ENCODE results near the gene HNRNPH3. TPM values are rescaled to one million over a fixed set of nuclear protein-coding genes. Genes with fewer than 3 reads are reported as not detected.
A peak's percentile ranks its signal among the peaks of the same experiment; 100 is the strongest.

HNRNPH3 gene
- total RNA-seq, 8 experiments from 2014 or later, result 43.5 to 183 (median 120) TPM

GRCh38 chr10:68333440-68334431 is 1.9 kb downstream of the HNRNPH3 start:
- no peak for ATAC-seq (replicated peaks in 6 of 8)
- peaks cover 11 to 37% of the 10 kb centered on the region in 2 donors for H3K4me1 ChIP-seq (replicated peaks in 1 of 2)
- H3K4me3 ChIP-seq, result peak overlapping the region; percentile 76 to 93 (median 81)
- in situ Hi-C loops (cut with MboI; ENCODE audit: low pct_unique_long_range_greater_than_20kb in 2 of 9, low sequenced_read_pairs in 9 of 9, unreplicated experiment in 9 of 9), result loop anchor here in 2 of 9 experiments (25.0 kb wide), 1 partner anchor 471 kb away; no protein-coding TSS in a partner anchor
- H3K27ac ChIP-seq, result no peak overlapping the region
- WGBS, 10 experiments, result 0 to 10% (median 1%) methylated on average over 2 to 10 of the region's 10 CpGs

- H3K27ac ChIP-seq, result no peak overlapping the region
- in situ Hi-C loops (cut with MboI; ENCODE audit: low pct_unique_long_range_greater_than_20kb in 2 of 9, low sequenced_read_pairs in 9 of 9, unreplicated experiment in 9 of 9), result loop anchor here in 2 of 9 experiments (25.0 kb wide), 1 partner anchor 473 kb away; no protein-coding TSS in a partner anchor
- peaks cover 9 to 36% of the 10 kb centered on the region in 2 donors for H3K4me1 ChIP-seq (replicated peaks in 1 of 2)
- H3K4me3 ChIP-seq, result peak overlapping the region; percentile 76 to 93 (median 81)
- ATAC-seq (replicated peaks in 6 of 8), result no peak
- WGBS, 10 experiments, result 1 to 50% (median 19%) methylated on average over 2 to 8 of the region's 8 CpGs
Observed at GRCh38 chr10:68334672-68335467, 3.0 kb downstream of the HNRNPH3 start.

- 65 to 100% (median 85%) methylated on average over 2 to 7 of the region's 7 CpGs for WGBS, 10 experiments
- ATAC-seq (replicated peaks in 6 of 8), result no peak
- H3K27ac ChIP-seq, result no peak overlapping the region
- peaks cover 3 to 28% of the 10 kb centered on the region in 2 donors for H3K4me1 ChIP-seq (replicated peaks in 1 of 2)
- peak overlapping the region in 1 of 5 donors; percentile 81 for H3K4me3 ChIP-seq
- in situ Hi-C loops (cut with MboI; ENCODE audit: low pct_unique_long_range_greater_than_20kb in 2 of 9, low sequenced_read_pairs in 9 of 9, unreplicated experiment in 9 of 9), result loop anchor here in 2 of 9 experiments (25.0 kb wide), 1 partner anchor 475 kb away; no protein-coding TSS in a partner anchor
Observed at GRCh38 chr10:68336754-68337351, 5.0 kb downstream of the HNRNPH3 start.

- Histone ChIP-seq H3K27ac (no peak overlapping the region), H3K4me3 (no peak overlapping the region), H3K4me1 (replicated peaks in 1 of 2) (peaks cover 3 to 26% of the 10 kb centered on the region in 2 donors)
- 85 to 100% (median 96%) methylated on average over 1 to 8 of the region's 8 CpGs for WGBS, 10 experiments
- ATAC-seq (replicated peaks in 6 of 8), result no peak
- in situ Hi-C loops (cut with MboI; ENCODE audit: low pct_unique_long_range_greater_than_20kb in 2 of 9, low sequenced_read_pairs in 9 of 9, unreplicated experiment in 9 of 9), result loop anchor here in 2 of 9 experiments (25.0 kb wide), 1 partner anchor 478 kb away; no protein-coding TSS in a partner anchor
Observed at GRCh38 chr10:68340358-68341080, 8.7 kb downstream of the HNRNPH3 start.

- ATAC-seq (replicated peaks in 6 of 8), result no peak
- in situ Hi-C loops (cut with MboI; ENCODE audit: low pct_unique_long_range_greater_than_20kb in 2 of 9, low sequenced_read_pairs in 9 of 9, unreplicated experiment in 9 of 9), result loop anchor here in 2 of 9 experiments (25.0 kb wide), 1 partner anchor 481 kb away; no protein-coding TSS in a partner anchor
- Histone ChIP-seq H3K27ac (no peak overlapping the region), H3K4me3 (no peak overlapping the region), H3K4me1 (replicated peaks in 1 of 2) (peaks cover 0 to 2% of the 10 kb centered on the region in 2 donors)
- WGBS, 10 experiments, result 50 to 100% (median 91%) methylated on average over 1 to 3 of the region's 3 CpGs; no CpG with 5 or more reads in 1 of the 10 experiments
Observed at GRCh38 chr10:68342909-68343516, 11.1 kb downstream of the HNRNPH3 start.

GRCh38 chr10:68345621-68346020 is 13.8 kb downstream of the HNRNPH3 start:
- H3K4me3 ChIP-seq, result no peak overlapping the region
- no peak overlapping the region for H3K27ac ChIP-seq
- no peak for ATAC-seq (replicated peaks in 6 of 8)
- WGBS, 10 experiments, result 80 to 100% (median 92%) methylated on average over 2 to 4 of the region's 4 CpGs; no CpG with 5 or more reads in 1 of the 10 experiments
- H3K4me1 ChIP-seq (replicated peaks in 1 of 2), result no peaks in the 10 kb centered on the region
- in situ Hi-C loops (cut with MboI; ENCODE audit: low pct_unique_long_range_greater_than_20kb in 2 of 9, low sequenced_read_pairs in 9 of 9, unreplicated experiment in 9 of 9), result loop anchor here in 2 of 9 experiments (25.0 kb wide), 1 partner anchor 483 kb away; no protein-coding TSS in a partner anchor

- ATAC-seq (replicated peaks in 6 of 8), result no peak
- in situ Hi-C loops (cut with MboI; ENCODE audit: low pct_unique_long_range_greater_than_20kb in 2 of 9, low sequenced_read_pairs in 9 of 9, unreplicated experiment in 9 of 9), result loop anchor here in 2 of 9 experiments (25.0 kb wide), 1 partner anchor 484 kb away; no protein-coding TSS in a partner anchor
- Histone ChIP-seq H3K4me1 (replicated peaks in 1 of 2) (no peaks in the 10 kb centered on the region), H3K4me3 (no peak overlapping the region), H3K27ac (no peak overlapping the region)
- WGBS, 10 experiments, result 57 to 100% (median 94%) methylated on average over 1 to 4 of the region's 4 CpGs; no CpG with 5 or more reads in 1 of the 10 experiments
Observed at GRCh38 chr10:68346774-68347173, 14.9 kb downstream of the HNRNPH3 start.

- in situ Hi-C loops (cut with MboI; ENCODE audit: low pct_unique_long_range_greater_than_20kb in 2 of 9, low sequenced_read_pairs in 9 of 9, unreplicated experiment in 9 of 9), result loop anchor here in 2 of 9 experiments (25.0 kb wide), 1 partner anchor 486 kb away; no protein-coding TSS in a partner anchor
- peak in 4 of 8 experiments; percentile 19 to 73 (median 65) for ATAC-seq (replicated peaks in 6 of 8)
- Histone ChIP-seq H3K4me1 (replicated peaks in 1 of 2) (no peaks in the 10 kb centered on the region), H3K27ac (no peak overlapping the region), H3K4me3 (no peak overlapping the region)
- 0 to 80% (median 41%) methylated on average over 1 to 2 of the region's 2 CpGs; no CpG with 5 or more reads in 6 of the 10 experiments for WGBS, 10 experiments
Observed at GRCh38 chr10:68348265-68348741, 16.4 kb downstream of the HNRNPH3 start.

- in situ Hi-C loops (cut with MboI; ENCODE audit: low pct_unique_long_range_greater_than_20kb in 2 of 9, low sequenced_read_pairs in 9 of 9, unreplicated experiment in 9 of 9), result no loop called here
- 100% methylated on average over 1 to 2 of the region's 2 CpGs; no CpG with 5 or more reads in 3 of the 10 experiments for WGBS, 10 experiments
- no peak overlapping the region for H3K27ac ChIP-seq
- no peak overlapping the region for H3K4me3 ChIP-seq
- ATAC-seq (replicated peaks in 6 of 8), result no peak
- no peaks in the 10 kb centered on the region for H3K4me1 ChIP-seq (replicated peaks in 1 of 2)
Observed at GRCh38 chr10:68353537-68353936, 21.7 kb downstream of the HNRNPH3 start.

GRCh38 chr10:68359189-68359588 is 27.3 kb downstream of the HNRNPH3 start:
- Histone ChIP-seq H3K4me1 (replicated peaks in 1 of 2) (no peaks in the 10 kb centered on the region), H3K4me3 (no peak overlapping the region), H3K27ac (no peak overlapping the region)
- in situ Hi-C loops (cut with MboI; ENCODE audit: low pct_unique_long_range_greater_than_20kb in 2 of 9, low sequenced_read_pairs in 9 of 9, unreplicated experiment in 9 of 9), result no loop called here
- no peak for ATAC-seq (replicated peaks in 6 of 8)
- 44 to 100% (median 77%) methylated on average over 3 to 6 of the region's 6 CpGs; no CpG with 5 or more reads in 5 of the 10 experiments for WGBS, 10 experiments

- ATAC-seq (replicated peaks in 6 of 8), result no peak
- in situ Hi-C loops (cut with MboI; ENCODE audit: low pct_unique_long_range_greater_than_20kb in 2 of 9, low sequenced_read_pairs in 9 of 9, unreplicated experiment in 9 of 9), result no loop called here
- Histone ChIP-seq H3K4me1 (replicated peaks in 1 of 2) (no peaks in the 10 kb centered on the region), H3K4me3 (no peak overlapping the region), H3K27ac (no peak overlapping the region)
- WGBS, 10 experiments, result 87 to 100% (median 94%) methylated on average over 2 to 3 of the region's 3 CpGs; no CpG with 5 or more reads in 2 of the 10 experiments
Observed at GRCh38 chr10:68362590-68362989, 30.7 kb downstream of the HNRNPH3 start.
